K562 (cell line): ENCODE measurements around the gene HPN. TPM values are rescaled to one million over a fixed set of nuclear protein-coding genes. Genes with fewer than 3 reads are reported as not detected.
A peak's percentile ranks its signal among the peaks of the same experiment; 100 is the strongest.

Experiments
- CTBP1 ChIP-seq: fragments of 450-650 bp; IDR thresholded peaks from 2 replicates; pipeline ENCODE4 v1.6.1; 2016; ENCODE audit warnings: borderline replicate concordance
- HMGN3 ChIP-seq: IDR thresholded peaks from 2 replicates; pipeline ENCODE4 v1.6.1; 2011; ENCODE audit warnings: borderline replicate concordance, low read depth, mild to moderate bottlenecking, mixed read lengths, low read length; ENCODE audit not compliant: insufficient read length; ENCODE audit errors: extremely low read depth
- HOMEZ ChIP-seq: fragments of 250-450 bp; sonication (Bioruptor Pico); IDR thresholded peaks from 2 replicates; pipeline ENCODE4 v1.4.0; 2020; ENCODE audit warnings: mild to moderate bottlenecking, moderate library complexity
- MTA3 ChIP-seq: fragments of 450-650 bp; formaldehyde crosslinking; IDR thresholded peaks from 2 replicates; pipeline ENCODE4 v1.6.1; 2017; ENCODE audit warnings: mild to moderate bottlenecking, borderline replicate concordance
- PRMT5 ChIP-seq: sonication (generic); formaldehyde crosslinking; IDR thresholded peaks from 2 replicates; pipeline ENCODE4 v1.5.0; 2020; ENCODE audit warnings: missing genetic modification reagents
- RBM17 ChIP-seq: fragments of 200-400 bp; formaldehyde crosslinking; IDR thresholded peaks from 2 replicates; pipeline ENCODE4 v1.6.1; 2017; ENCODE audit warnings: low read depth, mild to moderate bottlenecking, low read length, borderline replicate concordance
- SP2 ChIP-seq: IDR thresholded peaks from 2 replicates; pipeline ENCODE4 v1.6.1; 2011; ENCODE audit warnings: mild to moderate bottlenecking, low read depth, low read length, moderate library complexity; ENCODE audit not compliant: poor library complexity, severe bottlenecking; ENCODE audit errors: extremely low read depth
- ZNF699 ChIP-seq: fragments of 250-450 bp; sonication (Bioruptor Pico); IDR thresholded peaks from 2 replicates; pipeline ENCODE4 v1.8.0; 2021; ENCODE audit warnings: mild to moderate bottlenecking, moderate library complexity; ENCODE audit not compliant: insufficient replicate concordance
- polyA plus RNA-seq, 8 experiments: library from polyadenylated mRNA; depleted of rRNA in 4 of 8; stranded (reverse) in 5 of 8; unstranded in 3 of 8; fragments of >200 nt; fragmentation: Nextera tagmentation in 2 of 8; fragmentation: Illumina TruSeq in 1 of 8; extraction: Ambion mirVana in 2 of 8; extraction: Trizol in 1 of 8; gene quantifications; 2 replicates each; pipeline versions ENCODE4 v1.2.1 to v1.2.3, GENCODE V29; 2011 to 2014; ENCODE audit warnings: inconsistent platforms in 1 of 8, missing spikeins in 1 of 8
- total RNA-seq, 7 experiments: library from RNA; depleted of rRNA in 6 of 7; stranded (reverse); fragments of >200 nt in 6 of 7; fragmentation: Illumina TruSeq in 2 of 7; extraction: Trizol in 2 of 7; gene quantifications; 2 replicates each; pipeline versions ENCODE4 v1.2.1 to v1.2.3, GENCODE V29; 2011 to 2021; ENCODE audit warnings: low replicate concordance in 1 of 7
- TF ChIP-seq, protein P1 (sequence below): sonication (generic); formaldehyde crosslinking; IDR thresholded peaks from 2 replicates; pipeline ENCODE4 v1.8.0; 2022; ENCODE audit warnings: mild to moderate bottlenecking, missing genetic modification reagents
- TF ChIP-seq, protein P2 (sequence below): sonication (generic); formaldehyde crosslinking; IDR thresholded peaks from 2 replicates; pipeline ENCODE4 v1.5.0; 2020; ENCODE audit warnings: missing genetic modification reagents
- TF ChIP-seq, protein P3 (sequence below): fragments of 250-450 bp; sonication (Bioruptor Pico); IDR thresholded peaks from 2 replicates; pipeline ENCODE4 v1.8.0; 2022; ENCODE audit warnings: inconsistent platforms
- TF ChIP-seq, protein P4 (sequence below): sonication (generic); formaldehyde crosslinking; IDR thresholded peaks from 2 replicates; pipeline ENCODE4 v1.8.1; 2023; ENCODE audit warnings: mild to moderate bottlenecking, missing genetic modification reagents

The HPN gene
- total and polyA plus RNA-seq, 9 of the 15 experiments (the other 6 are each of a cell fraction or from before 2014, with no cell fraction given), result 0.10 to 0.20 TPM; not detected in 7

- peak; percentile 99 for TF ChIP-seq HMGN3
- TF ChIP-seq, protein P1, sequence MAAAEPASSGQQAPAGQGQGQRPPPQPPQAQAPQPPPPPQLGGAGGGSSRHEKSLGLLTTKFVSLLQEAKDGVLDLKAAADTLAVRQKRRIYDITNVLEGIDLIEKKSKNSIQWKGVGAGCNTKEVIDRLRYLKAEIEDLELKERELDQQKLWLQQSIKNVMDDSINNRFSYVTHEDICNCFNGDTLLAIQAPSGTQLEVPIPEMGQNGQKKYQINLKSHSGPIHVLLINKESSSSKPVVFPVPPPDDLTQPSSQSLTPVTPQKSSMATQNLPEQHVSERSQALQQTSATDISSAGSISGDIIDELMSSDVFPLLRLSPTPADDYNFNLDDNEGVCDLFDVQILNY (CRISPR knock-in tag), result no peak
- no peak for TF ChIP-seq HOMEZ
- no peak for TF ChIP-seq SP2
- peak; percentile 91 for TF ChIP-seq MTA3
- no peak for TF ChIP-seq PRMT5 (CRISPR knock-in tag)
- TF ChIP-seq ZNF699 (CRISPR knock-in tag), result no peak
- TF ChIP-seq CTBP1, result peak; percentile 97
- TF ChIP-seq RBM17, result no peak
- TF ChIP-seq, protein P2, sequence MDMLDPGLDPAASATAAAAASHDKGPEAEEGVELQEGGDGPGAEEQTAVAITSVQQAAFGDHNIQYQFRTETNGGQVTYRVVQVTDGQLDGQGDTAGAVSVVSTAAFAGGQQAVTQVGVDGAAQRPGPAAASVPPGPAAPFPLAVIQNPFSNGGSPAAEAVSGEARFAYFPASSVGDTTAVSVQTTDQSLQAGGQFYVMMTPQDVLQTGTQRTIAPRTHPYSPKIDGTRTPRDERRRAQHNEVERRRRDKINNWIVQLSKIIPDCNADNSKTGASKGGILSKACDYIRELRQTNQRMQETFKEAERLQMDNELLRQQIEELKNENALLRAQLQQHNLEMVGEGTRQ (CRISPR knock-in tag), result peak; percentile 64
- TF ChIP-seq, protein P3, sequence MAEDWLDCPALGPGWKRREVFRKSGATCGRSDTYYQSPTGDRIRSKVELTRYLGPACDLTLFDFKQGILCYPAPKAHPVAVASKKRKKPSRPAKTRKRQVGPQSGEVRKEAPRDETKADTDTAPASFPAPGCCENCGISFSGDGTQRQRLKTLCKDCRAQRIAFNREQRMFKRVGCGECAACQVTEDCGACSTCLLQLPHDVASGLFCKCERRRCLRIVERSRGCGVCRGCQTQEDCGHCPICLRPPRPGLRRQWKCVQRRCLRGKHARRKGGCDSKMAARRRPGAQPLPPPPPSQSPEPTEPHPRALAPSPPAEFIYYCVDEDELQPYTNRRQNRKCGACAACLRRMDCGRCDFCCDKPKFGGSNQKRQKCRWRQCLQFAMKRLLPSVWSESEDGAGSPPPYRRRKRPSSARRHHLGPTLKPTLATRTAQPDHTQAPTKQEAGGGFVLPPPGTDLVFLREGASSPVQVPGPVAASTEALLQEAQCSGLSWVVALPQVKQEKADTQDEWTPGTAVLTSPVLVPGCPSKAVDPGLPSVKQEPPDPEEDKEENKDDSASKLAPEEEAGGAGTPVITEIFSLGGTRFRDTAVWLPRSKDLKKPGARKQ (CRISPR knock-in tag), result no peak
- TF ChIP-seq, protein P4, sequence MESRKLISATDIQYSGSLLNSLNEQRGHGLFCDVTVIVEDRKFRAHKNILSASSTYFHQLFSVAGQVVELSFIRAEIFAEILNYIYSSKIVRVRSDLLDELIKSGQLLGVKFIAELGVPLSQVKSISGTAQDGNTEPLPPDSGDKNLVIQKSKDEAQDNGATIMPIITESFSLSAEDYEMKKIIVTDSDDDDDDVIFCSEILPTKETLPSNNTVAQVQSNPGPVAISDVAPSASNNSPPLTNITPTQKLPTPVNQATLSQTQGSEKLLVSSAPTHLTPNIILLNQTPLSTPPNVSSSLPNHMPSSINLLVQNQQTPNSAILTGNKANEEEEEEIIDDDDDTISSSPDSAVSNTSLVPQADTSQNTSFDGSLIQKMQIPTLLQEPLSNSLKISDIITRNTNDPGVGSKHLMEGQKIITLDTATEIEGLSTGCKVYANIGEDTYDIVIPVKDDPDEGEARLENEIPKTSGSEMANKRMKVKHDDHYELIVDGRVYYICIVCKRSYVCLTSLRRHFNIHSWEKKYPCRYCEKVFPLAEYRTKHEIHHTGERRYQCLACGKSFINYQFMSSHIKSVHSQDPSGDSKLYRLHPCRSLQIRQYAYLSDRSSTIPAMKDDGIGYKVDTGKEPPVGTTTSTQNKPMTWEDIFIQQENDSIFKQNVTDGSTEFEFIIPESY, result peak; percentile 59
These were observed 534 bp upstream of the HPN start (continued) for GRCh38 chr19:35040826-35041547.
